Testis (tissue), 2 donors: ENCODE data around the gene CNTN5.

Source experiments
- POLR2A ChIP-seq: fragments of 450-650 bp; IDR thresholded peaks from one replicate; pipeline ENCODE4 v1.6.1; 2017; ENCODE audit warnings: antibody characterized with exemption, mild to moderate bottlenecking, moderate library complexity
- TF ChIP-seq, protein P1 (sequence below), 3 experiments: fragments of 450-650 bp in 2 of 3; fragments of 200-600 bp in 1 of 3; sonication (generic) in 1 of 3; IDR thresholded peaks; one replicate each; pipeline ENCODE4 v1.5.1; 2016 to 2019; ENCODE audit warnings: antibody characterized with exemption in 3 of 3, mild to moderate bottlenecking in 2 of 3, moderate library complexity in 1 of 3

DNA sequence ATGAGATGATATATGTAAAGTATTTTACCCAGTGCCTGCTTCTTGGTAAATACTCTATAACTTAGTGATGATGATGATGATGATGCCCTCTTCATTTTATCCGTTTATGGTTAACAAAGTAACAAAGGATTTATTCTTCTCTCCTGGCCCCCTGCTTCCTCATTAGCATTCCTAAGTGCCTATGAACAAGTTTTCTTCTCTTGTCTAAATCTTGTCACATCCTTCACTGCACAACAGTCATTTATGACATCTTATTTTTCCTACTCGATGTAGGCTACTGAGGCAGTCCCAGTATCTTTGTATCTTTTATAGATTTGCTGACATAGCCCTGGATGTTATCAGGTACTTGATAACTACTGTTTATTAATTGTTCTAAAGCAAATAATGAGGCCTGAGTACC is 911.9 kb downstream of the CNTN5 start:
- TF ChIP-seq, protein P1, sequence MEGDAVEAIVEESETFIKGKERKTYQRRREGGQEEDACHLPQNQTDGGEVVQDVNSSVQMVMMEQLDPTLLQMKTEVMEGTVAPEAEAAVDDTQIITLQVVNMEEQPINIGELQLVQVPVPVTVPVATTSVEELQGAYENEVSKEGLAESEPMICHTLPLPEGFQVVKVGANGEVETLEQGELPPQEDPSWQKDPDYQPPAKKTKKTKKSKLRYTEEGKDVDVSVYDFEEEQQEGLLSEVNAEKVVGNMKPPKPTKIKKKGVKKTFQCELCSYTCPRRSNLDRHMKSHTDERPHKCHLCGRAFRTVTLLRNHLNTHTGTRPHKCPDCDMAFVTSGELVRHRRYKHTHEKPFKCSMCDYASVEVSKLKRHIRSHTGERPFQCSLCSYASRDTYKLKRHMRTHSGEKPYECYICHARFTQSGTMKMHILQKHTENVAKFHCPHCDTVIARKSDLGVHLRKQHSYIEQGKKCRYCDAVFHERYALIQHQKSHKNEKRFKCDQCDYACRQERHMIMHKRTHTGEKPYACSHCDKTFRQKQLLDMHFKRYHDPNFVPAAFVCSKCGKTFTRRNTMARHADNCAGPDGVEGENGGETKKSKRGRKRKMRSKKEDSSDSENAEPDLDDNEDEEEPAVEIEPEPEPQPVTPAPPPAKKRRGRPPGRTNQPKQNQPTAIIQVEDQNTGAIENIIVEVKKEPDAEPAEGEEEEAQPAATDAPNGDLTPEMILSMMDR (IDR thresholded peaks at IDR 0.05): no peak
- TF ChIP-seq POLR2A: no peak
